ENCODE measurements around the gene MVK. TPM values are rescaled to one million over a fixed set of nuclear protein-coding genes. Genes with fewer than 3 reads are reported as not detected.

Gene MVK
- total RNA-seq, 2 donors from 2014 or later, result 12.8 to 22.6 TPM

- no peaks in the 10 kb centered on the region for H3K4me1 ChIP-seq (ENCODE audit: control insufficient read depth, insufficient read depth, low read length)
- no peak overlapping the region for H3K27ac ChIP-seq (ENCODE audit: low read depth, low read length)
- Mint-ChIP-seq H3K4me3 (no peak overlapping the region), H3K36me3 (ENCODE audit: low read depth) (peaks cover 13% of the 10 kb centered on the region), H3K27ac (no peak overlapping the region), H3K4me1 (peaks cover 10% of the 10 kb centered on the region), H3K27me3 (ENCODE audit: insufficient read depth) (no peaks in the 10 kb centered on the region), H3K9me3 (no peaks in the 10 kb centered on the region)
- no peak for TF ChIP-seq CTCF (conservative IDR thresholded peaks at IDR 0.05)
- peaks cover 13% of the 10 kb centered on the region for H3K36me3 ChIP-seq (ENCODE audit: control insufficient read depth, insufficient read depth, low read length)
- no peak overlapping the region for H3K9ac ChIP-seq (ENCODE audit: extremely low read depth, low read length, poor library complexity, severe bottlenecking)
- no peak for DNase-seq
- no peaks in the 10 kb centered on the region for H3K27me3 ChIP-seq (ENCODE audit: control insufficient read depth, insufficient read depth, low read length, poor library complexity, severe bottlenecking)
- H3K4me3 ChIP-seq (ENCODE audit: low read length), result no peak overlapping the region
- H3K9me3 ChIP-seq (ENCODE audit: control insufficient read depth, low read length), result no peaks in the 10 kb centered on the region
- WGBS, 2 experiments (ENCODE audit: insufficient coverage in 1 of 2, insufficient read length in 1 of 2), result 66 to 94% methylated on average over 6 to 11 of the region's 11 CpGs
Observed at GRCh38 chr12:109597414-109597794, 23.8 kb downstream of the MVK start.

GRCh38 chr12:109597795-109598427 is 24.3 kb downstream of the MVK start:
- Mint-ChIP-seq H3K4me3 (no peak overlapping the region), H3K27ac (peak overlapping the region; percentile 71), H3K27me3 (ENCODE audit: insufficient read depth) (no peaks in the 10 kb centered on the region), H3K36me3 (ENCODE audit: low read depth) (peaks cover 9% of the 10 kb centered on the region), H3K4me1 (peaks cover 10% of the 10 kb centered on the region), H3K9me3 (no peaks in the 10 kb centered on the region)
- Histone ChIP-seq H3K27me3 (ENCODE audit: control insufficient read depth, insufficient read depth, low read length, poor library complexity, severe bottlenecking) (no peaks in the 10 kb centered on the region), H3K9me3 (ENCODE audit: control insufficient read depth, low read length) (no peaks in the 10 kb centered on the region), H3K27ac (ENCODE audit: low read depth, low read length) (no peak overlapping the region), H3K4me3 (ENCODE audit: low read length) (no peak overlapping the region), H3K4me1 (ENCODE audit: control insufficient read depth, insufficient read depth, low read length) (no peaks in the 10 kb centered on the region), H3K9ac (ENCODE audit: extremely low read depth, low read length, poor library complexity, severe bottlenecking) (no peak overlapping the region), H3K36me3 (ENCODE audit: control insufficient read depth, insufficient read depth, low read length) (peaks cover 10% of the 10 kb centered on the region)
- 53 to 69% methylated on average over 18 to 27 of the region's 27 CpGs for WGBS, 2 experiments (ENCODE audit: insufficient coverage in 1 of 2, insufficient read length in 1 of 2)
- peak; percentile 99 for TF ChIP-seq CTCF (conservative IDR thresholded peaks at IDR 0.05)
- peak; percentile 99 for DNase-seq

- Histone ChIP-seq H3K4me1 (ENCODE audit: control insufficient read depth, insufficient read depth, low read length) (no peaks in the 10 kb centered on the region), H3K4me3 (ENCODE audit: low read length) (no peak overlapping the region), H3K36me3 (ENCODE audit: control insufficient read depth, insufficient read depth, low read length) (peaks cover 8% of the 10 kb centered on the region), H3K27me3 (ENCODE audit: control insufficient read depth, insufficient read depth, low read length, poor library complexity, severe bottlenecking) (no peaks in the 10 kb centered on the region), H3K27ac (ENCODE audit: low read depth, low read length) (no peak overlapping the region), H3K9me3 (ENCODE audit: control insufficient read depth, low read length) (no peaks in the 10 kb centered on the region), H3K9ac (ENCODE audit: extremely low read depth, low read length, poor library complexity, severe bottlenecking) (no peak overlapping the region)
- 93 to 97% methylated on average over 7 to 11 of the region's 11 CpGs for WGBS, 2 experiments (ENCODE audit: insufficient coverage in 1 of 2, insufficient read length in 1 of 2)
- H3K4me1 Mint-ChIP-seq, result peaks cover 10% of the 10 kb centered on the region
- no peak for TF ChIP-seq CTCF (conservative IDR thresholded peaks at IDR 0.05)
- no peak overlapping the region for H3K4me3 Mint-ChIP-seq
- peaks cover 7% of the 10 kb centered on the region for H3K36me3 Mint-ChIP-seq (ENCODE audit: low read depth)
- H3K27ac Mint-ChIP-seq, result no peak overlapping the region
- no peak for DNase-seq
- H3K9me3 Mint-ChIP-seq, result no peaks in the 10 kb centered on the region
- no peaks in the 10 kb centered on the region for H3K27me3 Mint-ChIP-seq (ENCODE audit: insufficient read depth)
Observed at GRCh38 chr12:109598428-109598854, 24.8 kb downstream of the MVK start.

All from endodermal cell (in vitro differentiated cells).